GM12873 (cell line): ENCODE data around the gene VCL.

Experiments used
- CTCF ChIP-seq: IDR thresholded peaks from 2 replicates; pipeline ENCODE4 v1.5.1; 2012; ENCODE audit warnings: low read depth, mild to moderate bottlenecking, moderate library complexity, low read length, control low read depth; ENCODE audit not compliant: insufficient read depth; ENCODE audit errors: missing control alignments

The VCL gene

GRCh38 chr10:74140553-74140952 lies 142.6 kb downstream of the VCL start:
- TF ChIP-seq CTCF = no peak

GRCh38 chr10:74145133-74145532 lies 147.2 kb downstream of the VCL start:
- TF ChIP-seq CTCF = no peak

DNA sequence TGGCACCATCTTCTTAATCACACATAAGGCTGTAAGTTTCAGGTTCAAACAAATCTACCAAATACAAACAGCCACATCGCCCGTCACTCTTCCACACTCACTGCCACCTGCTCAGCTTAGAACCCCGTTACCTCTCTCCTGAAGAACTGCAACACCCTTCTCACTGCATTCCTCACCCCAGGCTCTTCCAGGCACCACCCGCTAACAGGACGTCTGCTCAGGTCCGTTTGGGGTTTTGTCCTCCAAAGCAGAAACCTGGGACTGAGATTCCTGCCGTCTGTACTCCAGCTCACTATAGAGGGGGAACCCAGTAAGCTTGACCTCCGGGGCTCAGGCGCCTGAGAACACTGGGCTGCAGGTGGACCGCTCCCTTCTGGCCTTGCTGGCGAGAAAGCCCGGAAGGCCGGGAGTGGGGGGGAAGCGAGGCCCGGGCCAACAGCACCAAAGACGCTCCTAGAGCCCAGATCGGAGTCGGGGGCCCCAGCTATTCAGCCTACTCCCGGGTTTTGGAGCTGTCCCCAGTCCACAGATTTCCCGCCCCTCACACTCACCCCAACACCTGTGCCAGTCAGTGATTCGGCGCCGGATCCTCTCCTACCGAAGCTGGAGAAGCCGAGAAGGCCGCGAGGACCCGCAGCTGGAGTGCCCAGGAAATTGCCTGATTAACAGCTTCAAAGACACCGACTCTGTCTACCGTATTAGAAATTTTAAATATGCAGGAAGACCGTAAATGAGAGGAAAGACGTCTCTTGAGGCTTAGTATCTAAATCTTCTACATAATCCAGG lies 152.5 kb downstream of the VCL start, which contains the start of gene AP3M1:
Gene AP3M1, minus strand, starts transcription at position 625 of the 786 bp plus-strand sequence. CDS start 12,449 bp downstream, outside the sequence.
- no peak for TF ChIP-seq CTCF

DNA sequence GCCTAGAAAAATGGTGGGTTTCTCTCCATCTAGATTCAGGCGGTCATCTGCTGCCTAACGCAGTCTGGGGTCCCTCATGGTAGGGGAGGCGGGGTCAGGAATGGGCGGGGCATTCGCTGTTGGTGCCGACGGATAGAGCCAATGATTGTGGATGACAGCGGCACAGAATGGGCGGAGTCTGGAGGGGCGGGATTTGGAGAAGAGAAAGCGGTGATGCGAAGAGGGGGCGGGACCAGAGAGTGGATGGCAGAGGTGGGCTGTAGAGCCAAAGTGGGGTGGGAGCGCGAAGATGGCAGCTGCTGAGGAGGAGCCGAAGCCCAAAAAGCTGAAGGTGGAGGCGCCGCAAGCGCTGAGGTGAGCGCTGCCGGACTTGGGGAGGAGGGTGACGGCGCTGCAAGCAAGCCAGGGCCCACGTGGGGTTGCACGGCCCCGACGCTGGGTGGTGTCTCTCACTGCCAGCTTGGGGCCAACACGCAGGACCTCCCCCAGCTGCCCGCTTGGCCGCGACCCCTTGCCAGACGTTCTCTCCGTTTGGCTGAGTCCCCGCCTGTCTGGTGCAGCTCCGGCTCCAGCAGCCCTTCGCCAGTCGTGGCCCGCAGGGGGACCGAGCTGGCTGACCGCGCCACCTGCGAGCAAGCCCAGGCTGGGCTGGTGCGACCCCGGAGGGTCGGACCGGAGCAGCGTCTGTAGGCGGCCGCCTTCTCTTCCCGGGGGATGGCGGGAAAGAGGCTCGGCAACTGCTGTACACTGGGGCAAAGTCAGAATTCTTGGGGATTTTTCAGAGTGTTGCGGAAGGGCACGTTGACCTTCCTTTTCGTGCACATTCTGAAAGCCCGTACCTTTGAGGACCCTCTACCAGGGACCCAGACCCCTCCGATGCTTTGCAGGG lies 153.3 kb downstream of the VCL start, which contains the start of gene ADK:
Gene ADK, plus strand, starts transcription at position 232 of the 889 bp plus-strand sequence. Its CDS starts 58 bp downstream, at position 290.
- peak; percentile 31 for TF ChIP-seq CTCF

- no peak for TF ChIP-seq CTCF
These were observed 154.2 kb downstream of the VCL start for GRCh38 chr10:74151879-74152722.

DNA sequence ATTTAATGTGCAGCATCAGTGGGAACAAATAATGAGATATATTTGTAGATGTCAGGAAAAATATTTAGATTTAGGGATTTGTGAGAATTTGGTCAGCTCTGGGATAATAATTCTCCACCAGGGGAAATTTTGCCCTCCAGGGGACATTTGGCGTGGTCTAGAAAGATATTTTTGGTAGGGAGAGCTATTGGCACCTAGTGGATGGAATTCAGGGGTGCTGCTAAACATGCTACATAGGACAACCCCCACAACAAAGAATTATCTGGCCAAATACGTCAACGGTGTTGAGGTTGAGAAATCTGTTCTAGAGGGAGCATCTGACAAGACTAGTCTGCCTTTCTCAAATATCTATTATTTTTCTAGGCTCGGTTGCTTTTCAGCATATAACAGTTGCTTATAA lies 155.2 kb downstream of the VCL start:
- TF ChIP-seq CTCF = peak; percentile 22
